Liver (tissue), 9 donors: ENCODE measurements around the gene ZC2HC1C. TPM values are rescaled to one million over a fixed set of nuclear protein-coding genes. Genes with fewer than 3 reads are reported as not detected.

Source experiments
- DNase-seq: peaks from one replicate; pipeline ENCODE4 v3.0.0-alpha.2; 2017; ENCODE audit warnings: low spot score
- H3K27ac ChIP-seq, 2 donors: one replicate each; pipeline ENCODE4 v1.7.0; 2013; ENCODE audit warnings: inconsistent platforms in 2 of 2, low read length in 2 of 2, control low read depth in 1 of 2, low read depth in 1 of 2, mild to moderate bottlenecking in 1 of 2
- H3K27me3 ChIP-seq, 4 donors: one replicate each; pipeline versions ENCODE4 v1.6.1 to v1.7.0; 2013; ENCODE audit warnings: low read length in 3 of 4, inconsistent platforms in 1 of 4, mild to moderate bottlenecking in 1 of 4, moderate library complexity in 1 of 4; ENCODE audit not compliant: control insufficient read depth in 4 of 4, insufficient read depth in 4 of 4
- H3K36me3 ChIP-seq, 4 donors: one replicate each; pipeline versions ENCODE4 v1.6.1 to v1.7.0; 2013; ENCODE audit warnings: low read length in 3 of 4, mild to moderate bottlenecking in 3 of 4, low read depth in 1 of 4, moderate library complexity in 1 of 4; ENCODE audit not compliant: control insufficient read depth in 4 of 4, insufficient read depth in 3 of 4
- H3K4me1 ChIP-seq, 4 donors: one replicate each; pipeline versions ENCODE4 v1.6.1 to v1.7.0; 2013; ENCODE audit warnings: low read length in 3 of 4, mild to moderate bottlenecking in 3 of 4, moderate library complexity in 1 of 4; ENCODE audit not compliant: control insufficient read depth in 4 of 4, insufficient read depth in 4 of 4
- H3K4me3 ChIP-seq, 3 donors: one replicate each; pipeline versions ENCODE4 v1.6.1 to v1.7.0; 2013; ENCODE audit warnings: low read length in 3 of 3, control low read depth in 1 of 3, low read depth in 1 of 3, mild to moderate bottlenecking in 1 of 3
- H3K9ac ChIP-seq, 2 donors: one replicate each; pipeline ENCODE4 v1.7.0; 2013; ENCODE audit warnings: low read length in 2 of 2, mild to moderate bottlenecking in 2 of 2, moderate library complexity in 2 of 2, control low read depth in 1 of 2, low read depth in 1 of 2
- H3K9me3 ChIP-seq, 4 donors: one replicate each; pipeline versions ENCODE4 v1.6.1 to v1.7.0; 2013; ENCODE audit warnings: low read length in 3 of 4; ENCODE audit not compliant: control insufficient read depth in 4 of 4
- CTCF ChIP-seq: fragments of 150-350 bp; IDR thresholded peaks from 2 replicates; pipeline ENCODE4 v1.5.1; 2017; ENCODE audit warnings: improper control_type of control experiment, low read depth, low read length; ENCODE audit not compliant: missing input control
- EGR1 ChIP-seq, 2 donors: IDR thresholded peaks; 2 replicates each; pipeline ENCODE4 v1.6.1; 2016 to 2018; ENCODE audit warnings: antibody characterized with exemption in 2 of 2, low read depth in 2 of 2
- HNF4G ChIP-seq: IDR thresholded peaks from 2 replicates; pipeline ENCODE4 v1.6.1; 2016; ENCODE audit warnings: antibody characterized with exemption
- JUND ChIP-seq, 2 donors: IDR thresholded peaks; 2 replicates each; pipeline ENCODE4 v1.6.1; 2016; ENCODE audit warnings: antibody characterized with exemption in 2 of 2
- RAD21 ChIP-seq, 2 donors: IDR thresholded peaks; 2 replicates each; pipeline ENCODE4 v1.6.1; 2016; ENCODE audit warnings: antibody characterized with exemption in 2 of 2, mild to moderate bottlenecking in 2 of 2
- REST ChIP-seq: IDR thresholded peaks from 2 replicates; pipeline ENCODE4 v1.6.1; 2016; ENCODE audit warnings: antibody characterized with exemption, mild to moderate bottlenecking
- RXRA ChIP-seq, 2 donors: IDR thresholded peaks; 2 replicates each; pipeline ENCODE4 v1.6.1; 2017 to 2018; ENCODE audit warnings: antibody characterized with exemption in 2 of 2, mild to moderate bottlenecking in 1 of 2
- SP1 ChIP-seq: IDR thresholded peaks from 2 replicates; pipeline ENCODE4 v1.6.1; 2018; ENCODE audit warnings: antibody characterized with exemption, mild to moderate bottlenecking
- YY1 ChIP-seq: IDR thresholded peaks from 2 replicates; pipeline ENCODE4 v1.6.1; 2016; ENCODE audit warnings: antibody characterized with exemption, mild to moderate bottlenecking
- ZBTB33 ChIP-seq: IDR thresholded peaks from 2 replicates; pipeline ENCODE4 v1.6.1; 2016; ENCODE audit warnings: antibody characterized with exemption
- WGBS: extraction: QIAGEN DNeasy Blood & Tissue Kit; methylation state at CpG from one replicate; pipeline ENCODE4 v1.1.7; 2013; 5-methylcytosine and 5-hydroxymethylcytosine counted together
- polyA plus RNA-seq, 2 donors: library from polyadenylated mRNA; stranded (reverse) in 1 of 2; unstranded in 1 of 2; fragments of 200-250 nt in 1 of 2; fragments of >200 nt in 1 of 2; fragmentation: Nextera tagmentation in 1 of 2; extraction: Ambion mirVana in 1 of 2; gene quantifications; one replicate each; pipeline versions ENCODE4 v1.2.1 to v1.2.3, GENCODE V29; 2013 to 2015
- total RNA-seq, 2 donors: library from RNA; depleted of rRNA; stranded (reverse); fragments of >200 nt; gene quantifications; one replicate each; pipeline ENCODE4 v1.2.3, GENCODE V29; 2014
- TF ChIP-seq, protein P1 (sequence below): IDR thresholded peaks from 2 replicates; pipeline ENCODE4 v1.6.1; 2016; ENCODE audit warnings: antibody characterized with exemption
- donor health status: healthy.
- donor health status: healthy.
- donor health status: healthy.
- donor health status: healthy.
- donor health status: healthy.

ZC2HC1C gene
- total and polyA plus RNA-seq, 4 donors = 0.56 to 5.9 (median 3.5) TPM

- peak; percentile 8 for TF ChIP-seq CTCF
- no peak for TF ChIP-seq HNF4G
- peak; percentile 54 to 64 for TF ChIP-seq RAD21 (IDR thresholded peaks at IDR 0.05)
- Histone ChIP-seq H3K36me3 (peaks cover 13 to 62% (median 51%) of the 10 kb centered on the region in 4 donors), H3K4me3 (no peak overlapping the region), H3K9ac (no peak overlapping the region), H3K9me3 (no peaks in the 10 kb centered on the region), H3K27me3 (no peaks in the 10 kb centered on the region), H3K4me1 (no peaks in the 10 kb centered on the region), H3K27ac (no peak overlapping the region)
- no peak for DNase-seq
- 62% methylated on average over 5 of the region's 5 CpGs for WGBS
These were observed 15.1 kb downstream of the ZC2HC1C start for GRCh38 chr14:75084513-75084912.

DNA sequence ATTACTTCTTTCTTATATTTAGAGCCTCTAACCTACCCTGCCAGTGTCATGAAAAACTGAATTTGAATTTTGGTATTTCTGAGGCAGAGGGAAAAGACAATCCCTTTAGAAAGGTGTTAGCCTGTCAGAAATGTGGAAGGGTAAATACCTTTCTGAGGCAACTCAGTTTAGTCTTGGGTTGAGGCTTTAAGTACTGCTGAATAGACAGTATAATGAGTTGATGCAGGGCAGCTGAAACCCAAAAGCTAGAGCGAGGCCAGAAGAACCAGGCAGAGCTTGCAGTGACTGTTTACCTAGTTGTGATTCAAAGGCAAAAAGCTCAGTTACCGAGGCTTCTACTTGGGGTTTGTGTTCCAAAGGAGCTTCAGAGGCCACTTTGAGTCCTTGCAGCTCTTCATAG lies 18.7 kb downstream of the ZC2HC1C start:
- 86% methylated on average over 2 of the region's 2 CpGs for WGBS
- no peak overlapping the region for H3K9ac ChIP-seq
- no peaks in the 10 kb centered on the region for H3K9me3 ChIP-seq
- no peak for DNase-seq
- no peak overlapping the region for H3K27ac ChIP-seq
- H3K4me1 ChIP-seq = no peaks in the 10 kb centered on the region
- no peak for TF ChIP-seq ZBTB33
- TF ChIP-seq RXRA (IDR thresholded peaks at IDR 0.05) = no peak
- no peak for TF ChIP-seq SP1
- no peak for TF ChIP-seq JUND (IDR thresholded peaks at IDR 0.05)
- no peak for TF ChIP-seq YY1
- TF ChIP-seq HNF4G = no peak
- TF ChIP-seq CTCF = no peak
- TF ChIP-seq REST = no peak
- no peak for TF ChIP-seq EGR1 (IDR thresholded peaks at IDR 0.05; ENCODE audit: low read depth in 2 of 2)
- TF ChIP-seq, protein P1, sequence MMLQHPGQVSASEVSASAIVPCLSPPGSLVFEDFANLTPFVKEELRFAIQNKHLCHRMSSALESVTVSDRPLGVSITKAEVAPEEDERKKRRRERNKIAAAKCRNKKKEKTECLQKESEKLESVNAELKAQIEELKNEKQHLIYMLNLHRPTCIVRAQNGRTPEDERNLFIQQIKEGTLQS = no peak
- peaks cover 13 to 66% (median 51%) of the 10 kb centered on the region in 4 donors for H3K36me3 ChIP-seq
- H3K27me3 ChIP-seq = no peaks in the 10 kb centered on the region
- H3K4me3 ChIP-seq = no peak overlapping the region
